Urinary bladder (tissue), 4 donors: Measurements from ENCODE around the gene SIPA1L3. TPM values are rescaled to one million over a fixed set of nuclear protein-coding genes. Genes with fewer than 3 reads are reported as not detected.

Experiments
- DNase-seq: peaks from one replicate; pipeline ENCODE4 v3.0.0-alpha.2; 2015; ENCODE audit errors: extremely low spot score
- H3K27ac ChIP-seq: one replicate; pipeline ENCODE4 v1.5.1; 2013; ENCODE audit warnings: low read depth, mild to moderate bottlenecking, moderate library complexity
- H3K36me3 ChIP-seq: one replicate; pipeline ENCODE4 v1.6.1; 2013; ENCODE audit warnings: mild to moderate bottlenecking, moderate library complexity; ENCODE audit not compliant: insufficient read depth
- H3K4me1 ChIP-seq: one replicate; pipeline ENCODE4 v1.6.1; 2013; ENCODE audit warnings: mild to moderate bottlenecking, moderate library complexity; ENCODE audit not compliant: insufficient read depth
- H3K4me3 ChIP-seq: one replicate; pipeline ENCODE4 v1.5.1; 2013; ENCODE audit warnings: low read depth, low read length
- WGBS: extraction: QIAGEN DNeasy Blood & Tissue Kit; methylation state at CpG from one replicate; pipeline ENCODE4 v1.1.7; 2013; 5-methylcytosine and 5-hydroxymethylcytosine counted together
- polyA plus RNA-seq: library from polyadenylated mRNA; stranded (reverse); fragments of 200-250 nt; gene quantifications from one replicate; pipeline ENCODE4 v1.2.3, GENCODE V29; 2013
- total RNA-seq: library from RNA; depleted of rRNA; stranded (reverse); fragments of >200 nt; gene quantifications from one replicate; pipeline ENCODE4 v1.2.3, GENCODE V29; 2014
- donor health status: healthy with polysubstance abuse.
- donor health status: healthy.

SIPA1L3 gene
- total and polyA plus RNA-seq, 2 donors = 6.2 to 11.5 TPM

DNA sequence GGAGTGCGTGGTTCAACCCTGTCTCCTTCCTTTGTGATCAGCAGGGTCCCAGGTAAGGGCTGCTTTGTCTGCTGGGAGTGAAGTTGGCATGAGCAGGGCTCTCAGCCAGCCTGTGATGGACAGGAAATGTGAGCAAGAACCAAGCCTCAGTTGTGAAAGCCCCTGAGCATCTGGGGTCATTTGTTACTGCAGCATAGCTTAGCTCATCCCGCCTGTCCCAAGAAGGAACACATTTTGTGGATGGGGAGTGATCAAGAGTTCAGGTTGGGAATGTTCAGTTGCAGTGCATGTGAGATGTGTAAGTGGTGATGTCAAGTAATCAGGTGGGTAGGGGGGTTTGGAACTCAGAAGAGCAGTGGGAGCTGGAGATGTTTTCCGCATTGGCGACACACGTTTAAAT lies 164.6 kb downstream of the SIPA1L3 start:
- no peaks in the 10 kb centered on the region for H3K36me3 ChIP-seq
- H3K4me1 ChIP-seq = no peaks in the 10 kb centered on the region
- no peak overlapping the region for H3K27ac ChIP-seq
- no peak for DNase-seq
- no peak overlapping the region for H3K4me3 ChIP-seq
- 99% methylated on average over 5 of the region's 5 CpGs for WGBS

DNA sequence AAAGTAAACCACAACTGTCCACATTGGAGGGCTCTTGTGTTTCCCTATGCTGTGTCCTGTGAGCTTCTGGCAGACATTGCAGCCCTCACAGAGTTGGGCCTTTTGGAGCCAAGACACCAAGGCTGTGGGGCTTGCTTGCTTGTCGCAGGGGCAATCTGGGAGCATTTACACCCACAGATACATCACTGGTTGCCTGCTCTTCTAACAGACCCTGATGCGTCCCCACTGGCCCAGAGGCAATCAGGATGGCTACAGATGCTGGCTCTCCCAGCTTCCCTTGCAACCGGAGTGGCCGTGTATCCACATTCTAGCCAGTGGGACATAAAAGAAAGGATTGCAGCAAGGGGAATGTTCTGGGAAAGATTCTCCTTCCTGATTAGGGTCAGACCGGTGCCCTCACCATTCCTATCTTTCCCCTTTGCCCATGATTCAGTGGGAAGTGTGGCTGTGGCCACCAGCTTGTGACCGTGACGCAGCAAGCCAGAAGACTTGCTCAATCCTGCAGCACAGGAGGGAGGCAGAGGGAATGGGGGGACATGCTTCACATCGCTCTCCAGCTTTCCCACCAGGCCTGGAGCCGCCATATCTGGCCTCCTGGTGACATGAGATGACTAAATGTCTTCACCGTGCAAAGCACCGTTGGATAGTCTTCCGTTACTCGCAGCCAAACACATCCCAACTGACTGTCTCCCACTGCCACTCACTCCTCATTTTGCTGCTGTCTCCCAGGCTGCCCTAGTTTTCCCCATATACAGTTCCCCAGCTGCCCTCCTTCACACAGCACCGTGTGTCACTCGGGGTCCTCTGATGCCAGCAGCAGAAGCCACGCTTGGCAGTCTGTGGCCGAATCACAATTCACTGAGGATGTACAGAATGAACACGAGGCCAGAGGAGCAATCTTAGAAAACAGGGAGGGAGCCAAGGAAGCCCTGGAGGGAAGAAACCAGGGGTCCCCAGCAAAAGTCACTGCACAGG lies 166.1 kb downstream of the SIPA1L3 start:
- no peaks in the 10 kb centered on the region for H3K36me3 ChIP-seq
- no peak overlapping the region for H3K4me3 ChIP-seq
- H3K4me1 ChIP-seq = no peaks in the 10 kb centered on the region
- H3K27ac ChIP-seq = no peak overlapping the region
- 89% methylated on average over 18 of the region's 18 CpGs for WGBS
- no peak for DNase-seq

DNA sequence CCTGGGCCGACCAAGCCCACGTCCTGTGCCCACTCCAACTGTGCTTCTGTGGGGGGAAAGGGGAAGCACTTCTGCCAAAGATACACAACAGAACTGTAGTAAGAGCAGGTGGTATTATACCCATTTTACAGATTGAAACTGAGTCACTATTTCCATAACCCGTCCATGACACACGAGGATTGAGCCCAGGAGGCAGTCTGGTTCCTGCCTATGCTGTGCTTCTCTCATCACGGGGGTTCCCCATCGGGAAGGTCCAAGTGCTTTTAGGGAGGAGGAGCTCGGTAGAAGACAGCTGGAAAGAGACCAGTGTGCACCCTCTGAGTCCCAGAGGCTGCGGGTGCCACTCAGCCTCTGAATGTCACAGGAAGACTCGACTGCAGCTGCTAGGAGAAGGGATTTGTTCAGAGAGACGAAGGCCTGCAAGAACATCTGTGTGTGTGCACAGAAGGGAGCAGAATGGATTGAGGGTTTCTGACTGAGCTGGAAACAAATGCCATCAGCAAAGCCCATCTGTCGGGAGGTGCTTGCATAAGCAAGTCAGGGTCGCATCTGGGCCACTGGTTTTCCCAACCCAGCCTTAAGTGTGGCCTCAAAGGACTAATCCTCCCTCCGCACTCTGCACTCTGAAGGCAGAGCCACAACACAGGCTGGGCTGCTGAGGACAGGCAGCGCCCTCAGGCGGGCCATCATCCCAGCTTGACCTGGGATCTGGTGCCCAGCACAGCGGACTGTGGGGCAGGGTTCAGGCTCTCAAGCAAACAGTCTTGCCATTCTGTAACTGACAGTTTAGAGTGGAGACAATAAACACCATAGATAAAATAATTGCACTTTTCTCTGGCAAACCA lies 167.1 kb downstream of the SIPA1L3 start:
- no peak overlapping the region for H3K27ac ChIP-seq
- H3K4me1 ChIP-seq = no peaks in the 10 kb centered on the region
- no peak for DNase-seq

DNA sequence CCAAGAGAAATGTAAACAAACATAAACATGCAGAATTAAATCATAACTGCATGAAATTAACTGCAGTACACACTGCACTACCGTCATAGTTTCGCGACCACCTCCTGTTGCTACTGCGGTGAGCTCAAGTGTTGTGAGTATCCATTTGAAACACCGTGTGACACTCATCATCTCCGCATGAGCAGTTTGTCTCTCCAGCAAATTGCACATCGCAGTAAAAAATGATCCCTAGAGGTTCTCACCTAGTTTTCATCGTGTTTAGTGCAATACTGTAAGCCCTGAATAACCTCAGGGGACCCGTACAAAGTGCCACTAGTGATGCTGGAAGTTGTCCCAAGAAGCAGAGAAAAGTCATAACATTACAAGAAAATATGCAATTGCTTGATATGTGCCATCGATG lies 169.3 kb downstream of the SIPA1L3 start:
- no peak overlapping the region for H3K4me3 ChIP-seq

More for the DNA sequence above, 167.1 kb downstream of the SIPA1L3 start:
- 75% methylated on average over 16 of the region's 16 CpGs for WGBS
- Histone ChIP-seq H3K36me3 (no peaks in the 10 kb centered on the region), H3K4me3 (no peak overlapping the region)

DNA sequence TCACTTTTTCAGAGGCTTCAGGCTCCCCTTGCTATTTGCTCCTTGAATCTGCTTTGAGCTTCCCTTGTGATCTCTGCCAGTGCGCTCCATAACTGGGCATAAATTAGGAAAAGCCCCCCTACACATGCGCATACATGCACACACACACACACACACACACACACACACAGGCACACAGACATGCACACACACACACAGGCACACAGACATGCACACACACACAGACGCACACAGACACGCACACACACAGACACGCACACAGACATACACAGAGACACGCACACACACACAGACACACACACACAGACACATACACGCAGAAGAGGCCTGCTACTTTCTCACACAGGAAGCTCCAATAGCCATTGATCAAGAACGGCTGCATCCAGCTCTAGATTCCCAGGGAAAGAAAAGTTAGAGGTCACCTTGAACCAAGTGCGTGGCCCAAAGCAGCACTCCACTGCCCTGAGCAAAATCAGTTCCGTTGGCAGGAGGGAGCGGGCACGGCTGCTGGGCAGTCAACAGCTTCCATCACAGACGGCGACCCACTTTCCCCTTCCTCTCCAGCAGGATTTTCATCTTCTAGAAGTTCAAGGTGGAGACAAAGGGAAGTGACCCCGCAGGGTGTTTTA lies 171.4 kb downstream of the SIPA1L3 start:
- Histone ChIP-seq H3K36me3 (peaks cover 2% of the 10 kb centered on the region), H3K4me1 (no peaks in the 10 kb centered on the region), H3K4me3 (no peak overlapping the region), H3K27ac (no peak overlapping the region)
- 93% methylated on average over 15 of the region's 15 CpGs for WGBS
- no peak for DNase-seq

More for the DNA sequence above, 169.3 kb downstream of the SIPA1L3 start:
- no peak overlapping the region for H3K27ac ChIP-seq
- DNase-seq = no peak
- no peaks in the 10 kb centered on the region for H3K4me1 ChIP-seq
- H3K36me3 ChIP-seq = no peaks in the 10 kb centered on the region
- WGBS = 90% methylated on average over 10 of the region's 10 CpGs

DNA sequence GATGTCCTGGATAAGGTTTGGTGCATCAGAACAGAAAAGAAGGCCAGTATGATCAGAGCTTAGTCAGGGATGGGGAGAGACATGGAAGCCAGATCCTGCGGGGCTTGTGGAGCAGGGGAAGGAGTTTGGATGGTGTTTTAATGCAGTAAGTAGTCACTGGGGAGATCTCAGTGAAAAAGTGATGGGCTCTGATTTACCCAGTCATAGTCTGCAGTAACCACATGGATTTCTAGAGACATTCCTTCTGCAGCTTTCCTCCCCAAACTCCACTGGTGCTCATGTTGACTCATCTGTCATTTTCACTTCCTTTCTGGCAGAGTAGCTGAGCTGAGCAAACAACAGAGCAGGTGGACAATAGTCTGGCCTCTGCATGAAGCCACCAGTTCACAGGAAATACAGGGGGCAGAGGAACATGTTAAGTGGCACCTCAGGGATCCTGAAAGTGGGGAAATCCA lies 172.9 kb downstream of the SIPA1L3 start:
- Histone ChIP-seq H3K27ac (no peak overlapping the region), H3K4me3 (no peak overlapping the region), H3K4me1 (no peaks in the 10 kb centered on the region), H3K36me3 (peaks cover 2% of the 10 kb centered on the region)
- no peak for DNase-seq
- WGBS = 77% methylated on average over 1 of the region's 1 CpG

DNA sequence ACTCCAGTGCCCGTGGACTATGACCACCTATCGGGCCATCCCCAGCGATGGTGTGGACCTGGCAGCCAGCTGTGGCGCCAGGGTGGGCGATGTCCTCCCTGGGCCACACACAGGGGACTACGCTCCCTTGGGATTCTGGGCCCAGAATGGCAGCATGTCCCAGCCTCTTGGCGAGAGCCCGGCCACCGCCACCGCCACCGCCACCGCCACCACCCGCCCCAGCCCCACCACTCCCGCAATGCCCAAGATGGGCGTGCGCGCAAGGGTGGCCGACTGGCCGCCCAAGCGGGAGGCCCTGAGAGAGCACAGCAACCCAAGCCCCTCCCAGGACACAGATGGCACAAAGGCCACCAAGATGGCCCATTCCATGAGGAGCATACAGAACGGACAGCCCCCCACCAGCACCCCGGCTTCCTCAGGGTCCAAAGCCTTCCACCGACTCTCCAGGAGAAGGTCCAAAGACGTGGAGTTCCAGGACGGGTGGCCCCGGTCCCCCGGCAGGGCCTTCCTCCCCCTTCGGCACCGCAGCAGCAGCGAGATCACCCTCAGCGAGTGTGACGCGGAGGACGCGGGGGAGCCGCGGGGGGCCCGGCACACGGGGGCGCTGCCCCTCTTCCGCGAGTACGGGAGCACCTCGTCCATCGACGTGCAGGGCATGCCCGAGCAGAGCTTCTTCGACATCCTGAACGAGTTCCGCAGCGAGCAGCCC lies 174.7 kb downstream of the SIPA1L3 start:
- Histone ChIP-seq H3K4me3 (no peak overlapping the region), H3K4me1 (no peaks in the 10 kb centered on the region), H3K36me3 (peaks cover 2% of the 10 kb centered on the region), H3K27ac (no peak overlapping the region)
- WGBS = 96% methylated on average over 51 of the region's 51 CpGs
- no peak for DNase-seq

DNA sequence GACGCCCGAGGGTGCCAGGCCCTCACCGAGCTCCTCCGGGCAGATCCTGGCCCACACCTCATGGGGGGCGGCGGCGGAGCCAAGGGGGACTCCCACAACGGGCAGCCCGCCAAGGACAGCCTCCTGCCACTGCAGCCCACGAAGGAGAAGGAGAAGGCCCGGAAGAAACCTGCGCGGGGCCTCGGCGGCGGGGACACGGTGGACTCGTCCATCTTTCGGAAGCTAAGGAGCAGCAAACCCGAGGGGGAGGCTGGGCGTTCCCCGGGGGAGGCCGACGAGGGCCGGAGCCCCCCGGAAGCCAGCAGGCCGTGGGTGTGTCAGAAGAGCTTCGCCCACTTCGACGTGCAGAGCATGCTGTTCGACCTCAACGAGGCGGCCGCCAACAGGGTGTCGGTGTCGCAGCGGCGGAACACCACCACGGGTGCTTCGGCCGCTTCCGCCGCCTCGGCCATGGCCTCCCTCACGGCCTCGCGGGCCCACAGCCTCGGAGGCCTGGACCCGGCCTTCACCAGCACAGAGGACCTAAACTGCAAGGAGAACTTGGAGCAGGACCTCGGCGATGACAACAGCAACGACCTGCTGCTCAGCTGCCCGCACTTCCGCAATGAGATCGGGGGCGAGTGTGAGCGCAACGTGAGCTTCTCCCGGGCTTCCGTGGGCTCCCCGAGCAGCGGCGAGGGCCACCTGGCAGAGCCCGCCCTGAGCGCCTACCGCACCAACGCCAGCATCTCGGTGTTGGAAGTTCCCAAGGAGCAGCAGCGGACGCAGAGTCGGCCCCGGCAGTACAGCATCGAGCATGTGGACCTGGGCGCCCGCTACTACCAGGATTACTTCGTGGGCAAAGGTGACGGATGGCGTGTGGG lies 175.5 kb downstream of the SIPA1L3 start:
- DNase-seq = no peak
- no peak overlapping the region for H3K4me3 ChIP-seq
- WGBS = 96% methylated on average over 78 of the region's 78 CpGs
- peaks cover 2% of the 10 kb centered on the region for H3K36me3 ChIP-seq
- no peak overlapping the region for H3K27ac ChIP-seq
- no peaks in the 10 kb centered on the region for H3K4me1 ChIP-seq

DNA sequence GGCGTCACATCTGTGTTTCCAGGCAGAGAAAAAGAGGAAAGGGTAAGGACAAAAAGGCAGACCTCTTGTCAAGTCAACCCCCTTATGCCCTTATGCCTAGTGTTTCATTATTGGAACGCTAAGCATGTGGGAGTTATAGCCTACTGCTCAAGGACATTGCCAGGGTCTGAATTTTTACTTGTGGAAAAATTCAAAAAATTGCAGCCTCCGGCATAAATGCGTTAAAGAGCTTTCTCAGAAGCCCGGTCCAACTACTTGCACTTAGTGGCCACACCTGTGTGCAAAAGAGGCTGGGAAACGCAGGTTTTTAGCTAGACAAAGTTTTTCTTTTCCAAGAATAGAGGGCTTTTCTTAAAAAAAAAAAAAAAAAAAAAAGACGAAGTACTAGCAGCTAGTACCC lies 177.2 kb downstream of the SIPA1L3 start:
- WGBS = 98% methylated on average over 7 of the region's 7 CpGs

DNA sequence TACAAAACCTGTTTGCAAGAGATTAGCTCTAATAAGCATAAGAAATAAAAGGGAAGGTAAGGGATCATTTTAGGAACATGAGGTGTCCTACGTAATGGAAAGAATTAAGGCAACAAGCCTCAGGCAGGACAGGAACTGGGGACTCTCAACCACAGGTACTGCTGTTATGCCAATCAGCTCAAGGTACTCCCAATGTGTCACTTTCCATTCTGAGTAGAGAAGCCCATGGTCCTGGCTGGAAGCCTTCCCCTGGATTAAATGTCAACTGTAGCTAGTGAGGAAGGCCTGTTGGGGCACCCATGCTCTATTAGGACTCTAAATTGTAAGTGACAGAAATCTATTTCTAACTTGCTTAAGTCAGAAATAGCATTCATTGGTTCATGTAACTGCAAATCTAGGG lies 182.4 kb downstream of the SIPA1L3 start:
- Histone ChIP-seq H3K36me3 (no peaks in the 10 kb centered on the region), H3K4me1 (no peaks in the 10 kb centered on the region), H3K4me3 (no peak overlapping the region), H3K27ac (no peak overlapping the region)
- DNase-seq = no peak
- WGBS = 97% methylated on average over 1 of the region's 1 CpG

More for the DNA sequence above, 177.2 kb downstream of the SIPA1L3 start:
- DNase-seq = no peak
- Histone ChIP-seq H3K4me3 (no peak overlapping the region), H3K36me3 (peaks cover 2% of the 10 kb centered on the region), H3K27ac (no peak overlapping the region), H3K4me1 (no peaks in the 10 kb centered on the region)

DNA sequence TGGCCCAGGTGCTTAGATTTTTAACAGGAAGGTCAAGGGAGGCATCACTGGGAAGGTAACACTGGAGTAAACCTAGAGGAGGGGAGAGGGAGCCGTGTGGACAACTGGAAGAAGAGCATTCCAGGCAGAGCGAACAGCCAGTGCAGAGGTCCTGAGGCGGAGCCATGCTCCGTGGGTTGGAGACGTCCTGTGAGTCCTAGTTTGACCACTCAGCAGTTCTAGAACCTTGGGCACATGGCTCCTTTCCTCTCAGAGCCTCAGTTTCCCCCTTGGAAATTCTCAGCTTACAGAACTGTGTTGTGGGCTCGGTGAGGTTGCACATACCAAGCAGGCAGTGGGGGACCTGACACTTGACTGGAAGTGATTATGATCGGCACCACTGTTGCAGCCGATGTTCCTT lies 186.1 kb downstream of the SIPA1L3 start:
- Histone ChIP-seq H3K36me3 (no peaks in the 10 kb centered on the region), H3K27ac (no peak overlapping the region), H3K4me3 (no peak overlapping the region), H3K4me1 (no peaks in the 10 kb centered on the region)
- no peak for DNase-seq
- WGBS = 77% methylated on average over 8 of the region's 8 CpGs

DNA sequence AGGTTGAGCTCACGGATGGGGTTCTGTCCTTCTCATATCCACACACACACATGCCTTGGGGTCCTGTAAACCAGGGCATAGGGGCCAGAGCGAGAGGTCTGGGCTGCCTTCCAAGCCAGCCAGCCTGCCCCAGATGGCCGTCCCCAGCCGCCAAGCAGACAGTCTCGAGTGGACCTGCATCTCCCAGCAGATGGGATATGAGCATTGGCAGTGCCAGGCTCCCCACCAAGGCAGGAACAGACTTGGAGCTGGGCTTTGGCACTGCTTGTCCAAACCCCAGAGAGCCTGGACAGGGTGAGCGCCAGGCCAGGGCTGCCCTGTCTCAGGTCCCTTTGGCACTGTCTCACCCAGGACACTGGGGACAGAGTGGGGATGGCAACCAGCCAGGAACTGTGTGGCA lies 186.6 kb downstream of the SIPA1L3 start:
- DNase-seq = no peak
- 72% methylated on average over 6 of the region's 6 CpGs for WGBS

More for the DNA sequence above, 186.6 kb downstream of the SIPA1L3 start:
- H3K4me3 ChIP-seq = no peak overlapping the region
- H3K4me1 ChIP-seq = no peaks in the 10 kb centered on the region
- no peak overlapping the region for H3K27ac ChIP-seq
- no peaks in the 10 kb centered on the region for H3K36me3 ChIP-seq
